Stimulated activated CD8-positive, alpha-beta memory T cell treated with anti-CD3 and anti-CD28 coated beads, Interleukin-2, amount 100 ng/mL, for 48 hours (primary cell): ENCODE data around the gene DISC1.
"Not testable (repeated sequence)": the region's sequence is repeated elsewhere in the genome, so short reads cannot be mapped to it uniquely, and the experiment has no call there.

Experiments used
- DNase-seq, 2 donors: peaks; one replicate each; pipeline ENCODE4 v3.0.0-alpha.2; 2020; ENCODE audit warnings: low read depth in 2 of 2

DISC1 gene

GRCh38 chr1:231887166-231887565 lies 260.6 kb downstream of the DISC1 start:
- no peak for DNase-seq

DNA sequence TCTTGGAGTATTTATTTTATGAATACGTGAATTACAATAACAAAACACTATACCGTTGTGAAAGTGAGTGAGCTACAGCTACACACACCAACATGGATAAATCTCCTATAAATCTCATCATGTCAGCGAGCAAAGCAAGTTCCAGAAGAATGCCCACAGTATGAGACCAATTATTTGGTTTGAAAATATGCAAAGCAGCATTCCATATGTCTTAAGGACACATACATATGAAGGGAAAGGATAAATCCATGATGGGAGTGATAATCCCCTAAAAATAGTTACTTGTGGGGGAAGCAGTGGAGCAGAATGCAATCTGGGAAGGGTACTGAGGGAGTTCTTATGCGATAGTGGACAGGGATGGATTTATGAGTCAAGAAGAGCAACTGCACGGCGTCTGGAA lies 261.3 kb downstream of the DISC1 start:
- no peak for DNase-seq

- no peak for DNase-seq
Observed at GRCh38 chr1:231890791-231891190, 264.2 kb downstream of the DISC1 start.

- DNase-seq = no peak
Observed at GRCh38 chr1:231893400-231894102, 267.0 kb downstream of the DISC1 start.

- no peak for DNase-seq
Observed at GRCh38 chr1:231896806-231897205, 270.2 kb downstream of the DISC1 start.

- DNase-seq = no peak
Observed at GRCh38 chr1:231899046-231899445, 272.5 kb downstream of the DISC1 start.

GRCh38 chr1:231899713-231900435 lies 273.3 kb downstream of the DISC1 start:
- no peak for DNase-seq

- DNase-seq = no peak
Observed at GRCh38 chr1:231903586-231904081, 277.0 kb downstream of the DISC1 start.

GRCh38 chr1:231907310-231907709 lies 280.7 kb downstream of the DISC1 start:
- DNase-seq = not testable (repeated sequence)

GRCh38 chr1:231913493-231913892 lies 286.9 kb downstream of the DISC1 start:
- DNase-seq = no peak

DNA sequence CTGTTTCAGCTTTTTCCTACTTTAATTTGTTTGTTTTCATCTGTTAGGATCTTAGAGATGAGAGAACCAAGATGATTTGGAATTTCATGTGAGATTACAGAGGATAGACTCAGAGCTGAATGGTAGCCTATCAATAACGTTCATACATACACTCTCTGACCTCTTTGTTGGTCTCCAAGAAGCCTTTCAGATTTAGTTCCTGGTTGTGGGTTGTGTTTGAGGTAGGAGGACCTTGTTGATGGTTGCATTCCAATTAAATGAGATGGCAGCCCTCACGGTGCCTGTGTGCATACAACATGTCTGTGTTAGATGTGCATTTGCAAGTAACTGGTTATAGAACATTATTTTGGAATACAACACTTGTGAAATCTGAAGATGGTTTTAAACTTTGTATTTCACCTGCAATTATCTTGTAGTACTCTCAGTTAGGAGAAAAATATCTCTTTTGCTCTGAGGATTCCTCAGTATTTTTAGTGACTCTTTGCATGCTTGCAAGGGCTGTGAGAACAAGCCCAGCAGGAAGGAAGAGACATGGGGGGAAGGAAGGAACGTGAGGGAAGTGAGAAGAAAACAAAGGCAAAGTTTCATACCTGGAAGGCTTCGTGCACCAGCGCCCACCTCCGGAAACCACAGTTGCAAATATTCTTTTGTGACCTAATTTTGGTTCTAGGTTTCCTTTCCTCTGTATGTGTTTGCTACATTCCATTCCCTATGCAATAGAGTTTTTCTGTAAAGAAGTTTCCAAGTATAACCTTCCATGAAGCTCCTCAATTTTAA lies 291.8 kb downstream of the DISC1 start:
- no peak for DNase-seq

- DNase-seq = no peak
Observed at GRCh38 chr1:231919239-231919885, 292.8 kb downstream of the DISC1 start.

DNA sequence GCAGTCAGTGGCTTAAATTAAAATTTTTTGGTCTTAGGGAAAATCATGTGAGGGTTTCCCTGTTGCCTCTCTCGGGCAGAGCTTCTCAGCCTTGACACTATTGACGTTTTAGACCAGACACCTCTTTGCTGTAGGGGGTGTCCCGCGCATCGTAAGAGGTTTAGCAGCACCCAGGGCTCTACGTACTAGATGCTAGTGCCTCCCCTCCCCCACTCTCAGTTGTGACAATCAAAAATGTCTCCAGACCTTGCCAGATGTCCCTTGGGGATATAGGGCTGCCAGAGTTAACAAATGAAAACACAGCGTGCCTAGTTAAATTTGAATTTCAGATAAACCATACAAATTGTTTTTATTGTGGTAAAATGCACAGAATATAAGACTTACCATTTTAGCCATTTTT lies 293.3 kb downstream of the DISC1 start:
- DNase-seq = peak in 1 of 2 donors; percentile 23

DNA sequence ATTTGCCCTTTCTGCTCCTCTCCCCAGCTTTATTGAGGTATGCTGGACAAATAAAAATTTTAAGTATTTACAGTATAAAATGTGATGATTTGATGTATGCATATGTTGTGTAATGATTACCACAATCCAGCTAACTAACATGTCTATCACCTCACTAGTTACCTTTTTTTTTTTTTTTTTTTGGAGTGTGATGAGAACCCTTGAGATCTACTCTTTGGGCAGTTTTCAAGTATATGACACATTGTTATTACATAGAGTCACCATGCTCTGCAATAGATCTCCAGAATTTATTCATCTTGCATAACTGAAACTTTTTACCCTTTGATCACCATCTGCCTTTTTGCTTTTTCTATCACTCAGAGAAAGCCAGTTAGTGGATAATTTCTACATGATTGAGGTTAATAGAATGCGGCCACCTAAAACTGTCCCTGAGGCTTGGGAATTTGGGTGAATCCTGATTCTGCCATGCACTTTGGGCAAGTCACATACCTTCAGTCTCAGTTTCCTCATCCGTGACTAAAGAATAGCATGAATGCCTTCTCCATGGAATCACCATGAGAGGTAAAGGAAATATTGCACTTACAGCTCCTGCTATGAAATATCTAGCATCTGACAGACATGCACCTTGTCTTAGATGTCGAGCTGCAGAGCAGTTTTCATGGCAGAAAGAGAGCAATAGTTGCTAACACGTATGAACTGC lies 295.2 kb downstream of the DISC1 start:
- DNase-seq = no peak

- no peak for DNase-seq
Observed at GRCh38 chr1:231923491-231924041, 297.0 kb downstream of the DISC1 start.

- DNase-seq = no peak
Observed at GRCh38 chr1:231924180-231924579, 297.6 kb downstream of the DISC1 start.

GRCh38 chr1:231925864-231926263 lies 299.3 kb downstream of the DISC1 start:
- no peak for DNase-seq

DNA sequence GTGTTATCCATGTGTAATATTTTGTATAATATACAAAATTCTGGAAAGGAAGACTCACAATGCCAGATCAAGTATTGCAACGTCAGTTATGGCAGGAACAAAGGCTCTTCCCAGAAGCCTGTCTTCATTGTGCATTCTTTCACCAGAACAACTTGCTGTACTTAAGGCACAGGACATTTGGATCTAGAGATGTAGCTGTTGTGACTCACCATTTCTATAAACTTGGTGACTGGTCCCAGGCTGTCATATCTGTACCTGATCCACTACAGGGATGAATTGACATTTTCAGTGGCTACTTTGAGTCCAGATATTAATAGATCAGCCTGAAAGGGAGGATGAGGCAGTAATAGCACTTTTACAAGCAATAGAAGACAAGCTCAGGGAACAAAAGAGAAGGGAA lies 299.8 kb downstream of the DISC1 start:
- no peak for DNase-seq

GRCh38 chr1:231926933-231927332 lies 300.3 kb downstream of the DISC1 start:
- DNase-seq = no peak

DNA sequence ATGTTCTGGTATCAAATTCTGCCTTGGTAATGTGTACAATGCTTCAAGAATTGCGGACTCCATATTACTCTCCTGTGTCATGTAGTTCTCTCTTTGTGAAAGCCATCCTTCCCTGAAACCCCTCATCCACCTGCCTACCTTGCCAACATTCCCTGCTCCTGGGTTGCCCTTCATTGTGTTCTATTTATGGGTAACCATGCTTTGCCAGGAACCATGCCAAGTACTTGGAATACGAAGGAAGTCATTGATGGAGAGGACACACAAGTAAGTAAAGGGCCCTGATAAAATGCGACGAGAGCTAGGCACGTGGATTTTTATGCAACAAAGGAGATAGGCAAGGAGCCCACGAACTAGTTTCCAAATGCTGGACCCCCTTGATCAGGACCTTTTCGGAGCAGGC lies 300.8 kb downstream of the DISC1 start:
- no peak for DNase-seq

- no peak for DNase-seq
Observed at GRCh38 chr1:231929311-231929710, 302.7 kb downstream of the DISC1 start.
